ENCODE data around the gene PAN2.
"Not testable (repeated sequence)": the region's sequence is repeated elsewhere in the genome, so short reads cannot be mapped to it uniquely, and the experiment has no call there.

PAN2 gene

DNA sequence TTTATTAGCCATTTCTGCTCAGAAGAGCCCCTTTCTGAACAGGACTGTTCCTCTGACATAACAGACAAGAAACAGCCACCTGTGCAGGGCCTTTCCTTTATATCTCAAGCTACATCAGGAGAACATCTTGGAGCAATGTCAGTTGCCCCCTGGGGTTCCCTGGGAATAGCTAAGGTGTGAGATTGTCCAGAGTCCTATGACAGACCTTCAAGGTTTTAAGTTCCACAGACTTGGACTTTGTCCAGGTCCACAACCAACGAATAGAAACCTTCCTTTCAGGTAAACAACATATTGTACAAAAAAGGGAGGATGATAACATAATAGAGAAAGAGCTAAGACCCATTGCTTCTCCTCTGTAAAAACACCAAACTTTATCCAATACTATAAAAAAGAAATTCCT is 7.8 kb upstream of the PAN2 start:
- DNase-seq (ENCODE audit: low read depth in 2 of 2) = no peak

DNA sequence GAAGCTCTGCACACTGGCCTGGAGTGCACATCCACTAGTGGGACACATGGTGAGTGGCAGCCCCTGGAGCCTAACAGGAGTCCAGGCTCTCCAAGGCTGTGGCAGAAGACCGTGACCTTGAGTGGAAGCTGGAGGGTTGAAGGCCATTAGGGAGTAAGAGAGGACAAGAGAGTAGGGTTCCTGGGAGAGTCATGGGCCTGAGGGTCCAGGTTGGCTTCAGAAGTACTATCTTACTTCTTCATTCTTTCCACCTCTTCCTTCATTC is 5.3 kb upstream of the PAN2 start:
- DNase-seq (ENCODE audit: low read depth in 2 of 2) = no peak

DNA sequence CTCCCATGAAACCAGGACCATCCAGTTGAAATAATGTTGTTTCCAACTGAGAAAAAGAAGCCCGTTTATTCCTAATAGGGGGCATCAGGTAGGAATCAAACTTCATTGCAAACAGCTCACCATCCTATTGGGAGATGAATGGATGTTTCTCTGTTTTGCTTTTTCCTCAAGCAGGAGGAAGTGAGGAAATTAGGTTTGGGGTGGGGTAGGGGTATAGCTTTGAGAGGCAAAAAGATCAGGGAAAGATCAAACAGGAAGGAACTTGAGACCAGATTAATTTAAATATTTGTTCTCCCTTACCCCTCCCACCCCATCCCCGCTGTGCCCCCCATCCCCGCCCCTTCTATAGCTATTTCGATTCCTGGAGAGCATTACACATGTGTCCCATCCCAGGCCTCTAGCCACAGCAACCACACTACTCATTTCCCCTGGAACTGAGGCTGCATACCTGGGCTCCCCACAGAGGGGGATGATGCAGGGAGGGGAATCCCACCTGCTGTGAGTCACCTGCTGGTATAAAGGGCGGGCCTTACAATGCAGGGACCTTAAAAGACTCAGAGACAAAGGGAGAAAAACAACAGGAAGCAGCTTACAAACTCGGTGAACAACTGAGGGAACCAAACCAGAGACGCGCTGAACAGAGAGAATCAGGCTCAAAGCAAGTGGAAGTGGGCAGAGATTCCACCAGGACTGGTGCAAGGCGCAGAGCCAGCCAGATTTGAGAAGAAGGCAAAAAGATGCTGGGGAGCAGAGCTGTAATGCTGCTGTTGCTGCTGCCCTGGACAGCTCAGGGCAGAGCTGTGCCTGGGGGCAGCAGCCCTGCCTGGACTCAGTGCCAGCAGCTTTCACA is 4.7 kb upstream of the PAN2 start, which contains the start of gene IL23A:
TSS of gene IL23A (plus strand) at position 577 of the 850 bp plus-strand sequence. CDS start at position 738, 161 bp downstream.
- peak; percentile 61 to 76 for DNase-seq (ENCODE audit: low read depth in 2 of 2)

DNA sequence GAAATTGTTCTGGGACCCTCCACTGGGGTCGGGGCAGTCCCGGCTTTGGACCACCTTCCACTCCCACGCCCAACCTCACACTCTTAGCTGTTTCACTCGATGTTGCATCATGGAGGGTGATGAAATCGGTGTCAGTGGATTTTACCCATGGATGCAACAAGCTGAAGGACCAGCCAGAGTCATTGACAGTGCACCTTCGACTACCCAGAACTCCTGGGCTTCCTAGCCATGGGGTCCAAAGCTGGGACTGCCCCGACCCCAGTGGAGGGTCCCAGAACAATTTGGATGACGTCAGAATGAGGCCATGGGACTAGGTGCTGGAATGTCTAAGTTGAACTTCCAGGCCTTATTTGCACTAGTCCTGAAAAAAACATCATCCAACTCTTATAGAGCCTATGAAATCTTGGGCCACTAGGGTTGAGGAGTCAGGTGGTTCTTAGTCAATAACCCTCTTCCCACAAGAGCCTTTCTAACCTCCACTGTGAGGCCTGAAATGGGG is 4.0 kb upstream of the PAN2 start:
- DNase-seq (ENCODE audit: low read depth in 2 of 2) = no peak

DNA sequence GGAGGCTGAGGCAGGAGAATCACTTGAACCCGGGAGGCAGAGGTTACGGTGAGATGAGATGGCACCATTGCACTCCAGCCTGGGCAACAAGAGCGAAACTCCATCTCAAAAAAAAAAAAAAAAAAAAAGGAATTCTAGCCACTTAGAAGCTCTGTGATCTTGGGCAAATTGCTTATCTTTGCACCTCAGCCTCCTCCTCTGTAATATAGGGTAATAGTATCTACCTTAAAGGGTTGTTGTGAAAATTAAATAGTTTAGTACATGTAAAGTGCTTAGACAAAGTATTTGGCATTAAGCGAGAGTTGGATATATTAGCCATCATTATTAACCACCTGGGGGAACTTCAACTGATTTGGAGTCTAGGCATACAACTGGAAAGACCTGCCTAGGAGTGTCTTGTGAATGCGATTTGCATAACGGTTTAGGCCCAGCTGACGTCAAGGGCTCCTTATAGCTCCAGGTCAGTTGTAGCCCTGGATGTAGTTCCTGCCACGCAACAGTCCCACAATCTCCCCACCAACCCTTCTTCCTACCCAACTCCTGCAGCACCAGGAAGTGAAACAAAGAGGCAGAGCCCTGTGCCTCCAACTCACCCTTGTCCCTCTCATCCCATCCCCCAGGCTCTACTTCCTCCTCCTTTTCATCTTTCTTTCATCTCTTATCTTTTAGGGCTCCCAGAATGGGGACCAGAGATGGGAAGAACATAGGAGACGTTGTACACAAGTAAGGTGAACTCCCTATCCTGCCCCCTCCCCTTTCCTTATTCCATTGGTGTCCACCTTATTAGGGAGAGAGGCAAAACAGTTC is 2.8 kb upstream of the PAN2 start:
- no peak for DNase-seq (ENCODE audit: low read depth in 2 of 2)

DNA sequence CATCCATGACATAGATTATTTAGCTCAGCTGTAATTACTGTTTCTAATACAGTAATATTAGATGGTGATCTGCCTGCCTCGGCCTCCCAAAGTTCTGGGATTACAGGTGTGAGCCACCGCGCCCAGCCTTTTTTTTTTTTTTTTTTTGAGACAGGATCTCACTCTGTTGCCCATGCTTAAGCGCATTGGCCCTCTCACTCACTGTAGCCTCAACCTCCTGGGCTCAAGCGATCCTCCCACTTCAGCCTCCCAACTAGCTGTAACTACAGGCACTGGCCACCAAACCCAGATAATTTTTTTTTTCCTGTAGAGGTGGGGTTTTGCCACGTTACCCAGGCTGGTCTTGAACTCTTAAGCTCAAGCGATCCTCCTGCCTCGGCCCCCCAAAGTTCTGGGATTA is 1.7 kb upstream of the PAN2 start:
- DNase-seq (ENCODE audit: low read depth in 2 of 2) = not testable (repeated sequence)

DNA sequence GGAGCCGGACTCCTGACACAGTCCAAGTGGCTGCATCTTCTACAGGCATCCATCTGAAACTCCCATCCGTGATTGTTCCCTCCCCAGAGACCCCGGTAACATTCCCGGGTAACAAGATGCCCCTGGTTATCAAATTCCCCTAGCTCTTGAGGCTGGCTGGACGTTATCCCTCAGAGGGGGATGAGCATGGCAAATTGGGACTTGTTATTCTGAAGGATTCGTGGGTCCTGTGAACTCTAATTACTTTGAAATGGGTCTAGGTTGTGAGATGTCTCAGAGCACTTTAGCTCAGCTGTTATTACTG is 642 bp upstream of the PAN2 start:
- DNase-seq (ENCODE audit: low read depth in 2 of 2) = no peak

DNA sequence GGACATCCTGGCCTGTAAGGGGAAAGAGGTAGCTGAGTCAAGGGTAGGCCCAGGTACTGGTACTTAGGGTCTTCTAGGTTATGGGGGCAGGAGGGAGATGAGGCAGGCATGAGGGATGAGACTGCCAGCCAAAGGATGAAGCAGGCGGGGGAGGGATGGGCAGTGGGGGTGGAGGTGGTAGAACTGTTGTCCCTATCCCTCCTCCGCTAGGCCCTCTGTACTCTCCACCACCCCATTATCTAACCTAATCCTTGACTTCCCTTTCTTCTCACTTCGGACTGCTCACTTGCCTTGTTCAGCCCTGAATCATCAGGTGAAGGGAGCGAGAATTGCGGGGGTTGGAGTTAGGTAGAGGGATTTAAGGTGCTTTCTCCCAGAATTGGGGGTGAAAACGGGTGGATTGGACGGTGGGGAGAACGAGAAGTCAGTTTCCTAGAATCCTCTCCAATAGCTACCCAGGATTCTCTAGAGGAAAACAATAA is 562 bp downstream of the PAN2 start:
- DNase-seq (ENCODE audit: low read depth in 2 of 2) = no peak

DNA sequence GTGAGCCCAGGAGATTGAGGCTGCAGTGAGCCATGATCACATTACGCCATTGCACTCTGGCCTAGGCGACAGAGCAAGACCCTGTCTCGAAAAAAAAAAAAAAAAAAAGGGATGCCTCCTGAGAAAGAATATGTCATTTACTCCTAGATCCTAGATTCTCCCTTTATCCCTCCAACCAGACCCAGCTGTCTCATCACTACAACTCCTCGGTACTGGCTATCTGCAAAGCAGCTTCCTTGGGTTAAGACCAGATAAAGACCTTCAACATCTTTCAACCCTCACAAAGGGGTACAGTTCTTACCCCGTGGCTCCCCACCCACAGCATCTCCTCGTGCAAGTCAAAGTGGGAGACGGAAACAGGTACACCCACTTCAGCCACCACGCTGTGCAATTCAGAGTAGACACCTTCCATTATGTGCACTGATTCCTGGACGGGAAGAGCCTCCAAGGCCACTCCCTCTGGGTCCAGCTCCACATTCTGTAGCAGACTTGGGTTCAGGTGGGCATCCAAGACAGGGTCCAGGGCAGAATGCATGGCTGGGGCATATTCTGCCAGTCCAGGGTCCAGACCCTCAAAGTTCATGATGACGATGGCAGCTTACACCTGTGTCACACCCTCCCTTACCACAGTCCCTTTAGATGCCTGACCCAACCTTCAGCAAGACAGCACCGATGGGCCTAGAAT is 1.1 kb downstream of the PAN2 start:
- no peak for DNase-seq (ENCODE audit: low read depth in 2 of 2)

DNA sequence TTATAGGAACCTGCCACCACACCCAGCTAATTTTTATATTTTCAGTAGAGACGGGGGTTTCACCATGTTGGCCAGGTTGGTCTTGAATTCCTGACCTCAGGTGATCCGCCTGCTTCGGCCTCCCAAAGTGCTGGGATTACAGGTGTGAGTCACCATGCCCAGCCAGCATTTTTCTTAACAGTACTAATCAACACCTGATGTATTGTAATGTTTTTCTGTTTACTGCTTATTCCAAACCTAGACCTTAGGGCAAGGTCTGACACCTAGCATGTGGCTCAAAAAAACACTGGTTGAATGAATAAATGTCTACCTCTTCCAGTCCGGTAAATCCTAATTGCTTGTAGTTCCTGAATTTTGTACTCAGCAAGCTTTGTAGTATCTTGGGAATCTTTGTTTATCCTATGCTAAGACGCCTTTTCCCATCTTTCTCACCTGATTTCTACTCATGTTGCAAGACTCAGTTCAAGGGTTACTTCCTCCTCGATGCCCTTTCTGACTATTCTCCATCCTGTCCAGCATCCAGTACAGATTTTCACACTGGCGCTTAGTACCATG is 2.8 kb downstream of the PAN2 start:
- DNase-seq (ENCODE audit: low read depth in 2 of 2) = no peak

DNA sequence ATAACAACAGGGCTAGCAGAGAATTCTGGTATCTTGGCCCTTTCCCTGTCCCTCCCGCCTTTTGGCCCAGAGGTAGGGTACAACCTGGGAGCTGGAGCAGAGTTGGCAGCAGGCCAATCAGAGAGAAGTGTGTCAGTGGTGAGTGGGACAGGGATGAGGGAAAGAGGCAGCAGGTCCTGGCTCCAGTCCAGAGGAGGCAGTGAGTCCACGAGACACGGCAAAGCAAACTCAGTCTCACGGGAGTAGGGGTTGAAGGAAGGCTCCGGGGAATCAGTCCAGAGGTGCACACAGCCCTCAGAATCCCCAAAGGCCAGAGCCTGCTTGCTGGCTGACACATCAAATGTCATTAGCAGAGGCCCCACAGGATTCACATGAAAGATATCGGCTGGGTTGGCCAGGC is 7.3 kb downstream of the PAN2 start:
- no peak for DNase-seq (ENCODE audit: low read depth in 2 of 2)

DNA sequence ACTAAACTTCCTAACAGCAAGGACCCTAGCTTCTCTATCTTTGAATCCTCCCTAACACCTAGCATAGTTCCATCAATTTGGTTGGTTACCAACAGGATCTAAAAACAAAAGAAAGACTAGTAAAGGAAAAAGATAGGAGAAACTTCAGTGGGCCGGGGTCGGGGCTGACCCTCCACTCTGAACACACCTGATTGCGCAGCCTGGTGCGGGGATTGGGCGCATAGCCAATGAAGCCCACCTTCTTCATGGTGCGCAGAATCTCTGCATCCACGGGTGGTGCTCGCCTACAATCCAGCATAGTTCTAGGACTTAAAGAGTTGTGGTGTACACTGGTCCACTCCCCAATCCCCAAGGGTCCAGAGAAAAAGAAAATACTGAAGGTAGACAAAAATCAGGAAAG is 7.7 kb downstream of the PAN2 start:
- DNase-seq (ENCODE audit: low read depth in 2 of 2) = no peak

DNA sequence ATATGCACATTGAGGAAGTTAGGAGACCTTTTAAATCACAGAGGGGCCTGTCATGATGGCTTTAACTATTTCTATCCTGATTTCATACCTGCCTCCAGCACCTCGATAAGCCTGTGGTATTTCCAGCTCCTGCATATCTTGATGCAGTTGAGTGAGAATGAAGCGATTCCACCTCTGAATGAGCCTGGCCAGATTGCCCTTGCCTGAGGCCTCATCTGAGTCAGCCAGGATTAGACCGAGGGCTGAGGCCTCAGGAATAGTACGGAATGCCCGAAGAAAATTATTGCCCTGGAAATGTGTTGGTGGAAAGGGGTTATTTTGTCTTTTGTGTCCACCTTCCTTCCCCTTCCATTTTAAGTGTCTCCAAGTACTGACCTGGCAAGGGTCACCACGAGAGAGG is 9.6 kb downstream of the PAN2 start:
- DNase-seq (ENCODE audit: low read depth in 2 of 2) = no peak

DNA sequence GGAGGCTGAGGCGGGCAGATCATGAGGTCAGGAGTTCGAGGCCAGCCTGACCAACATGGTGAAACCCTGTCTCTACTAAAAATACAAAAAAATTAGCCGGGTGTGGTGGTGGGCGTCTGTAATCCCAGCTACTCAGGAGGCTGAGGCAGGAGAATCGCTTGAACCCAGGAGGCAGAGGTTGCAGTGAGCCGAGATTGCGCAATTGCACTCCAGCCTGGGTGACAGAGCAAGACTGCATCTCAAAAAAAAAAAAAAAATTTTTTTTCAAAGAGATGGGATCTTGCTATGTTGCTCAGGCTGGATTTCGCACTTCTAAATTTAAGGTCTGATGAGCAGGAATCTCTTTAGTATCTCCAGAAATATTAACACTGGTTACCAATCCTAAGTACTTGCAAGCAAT is 12.2 kb downstream of the PAN2 start:
- DNase-seq (ENCODE audit: low read depth in 2 of 2) = not testable (repeated sequence)

DNA sequence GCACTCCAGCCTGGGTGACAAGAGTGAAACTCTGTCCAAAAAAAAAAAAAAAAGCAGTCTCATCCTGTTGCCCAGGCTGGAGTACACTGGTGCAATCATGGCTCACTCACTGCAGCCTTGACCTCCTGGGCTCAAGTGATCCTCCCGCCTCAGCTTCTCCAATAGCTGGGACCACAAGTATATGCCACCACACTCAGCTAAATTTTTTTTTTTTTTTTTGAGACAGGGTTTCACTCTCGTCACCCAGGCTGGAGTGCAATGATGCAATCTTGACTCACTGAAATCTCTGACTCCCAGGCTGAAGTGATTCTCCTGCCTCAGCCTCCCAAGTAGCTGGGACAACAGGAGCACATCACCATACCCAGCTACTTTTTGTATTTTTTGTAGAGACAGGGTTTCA is 12.8 kb downstream of the PAN2 start:
- no peak for DNase-seq (ENCODE audit: low read depth in 2 of 2)

DNA sequence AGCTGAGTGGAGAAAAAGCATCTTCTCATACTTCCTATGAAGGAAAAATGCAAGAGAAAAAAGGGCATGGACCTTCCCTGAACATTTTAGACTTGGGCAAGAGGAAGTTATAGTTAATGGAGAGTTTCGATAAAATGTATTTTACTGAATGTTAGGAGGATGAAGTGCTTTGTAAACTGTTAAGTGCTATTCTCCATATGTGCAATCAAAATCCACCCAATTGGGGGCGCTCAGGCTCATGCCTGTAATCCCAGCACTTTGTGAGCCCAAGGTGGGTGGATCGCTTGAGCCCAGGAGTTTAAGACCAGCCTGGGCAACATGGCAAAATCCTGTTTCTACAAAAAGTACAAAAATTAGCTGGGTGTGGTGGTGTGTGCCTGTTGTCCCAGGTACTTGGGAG is 16.1 kb downstream of the PAN2 start:
- DNase-seq (ENCODE audit: low read depth in 2 of 2) = no peak

DNA sequence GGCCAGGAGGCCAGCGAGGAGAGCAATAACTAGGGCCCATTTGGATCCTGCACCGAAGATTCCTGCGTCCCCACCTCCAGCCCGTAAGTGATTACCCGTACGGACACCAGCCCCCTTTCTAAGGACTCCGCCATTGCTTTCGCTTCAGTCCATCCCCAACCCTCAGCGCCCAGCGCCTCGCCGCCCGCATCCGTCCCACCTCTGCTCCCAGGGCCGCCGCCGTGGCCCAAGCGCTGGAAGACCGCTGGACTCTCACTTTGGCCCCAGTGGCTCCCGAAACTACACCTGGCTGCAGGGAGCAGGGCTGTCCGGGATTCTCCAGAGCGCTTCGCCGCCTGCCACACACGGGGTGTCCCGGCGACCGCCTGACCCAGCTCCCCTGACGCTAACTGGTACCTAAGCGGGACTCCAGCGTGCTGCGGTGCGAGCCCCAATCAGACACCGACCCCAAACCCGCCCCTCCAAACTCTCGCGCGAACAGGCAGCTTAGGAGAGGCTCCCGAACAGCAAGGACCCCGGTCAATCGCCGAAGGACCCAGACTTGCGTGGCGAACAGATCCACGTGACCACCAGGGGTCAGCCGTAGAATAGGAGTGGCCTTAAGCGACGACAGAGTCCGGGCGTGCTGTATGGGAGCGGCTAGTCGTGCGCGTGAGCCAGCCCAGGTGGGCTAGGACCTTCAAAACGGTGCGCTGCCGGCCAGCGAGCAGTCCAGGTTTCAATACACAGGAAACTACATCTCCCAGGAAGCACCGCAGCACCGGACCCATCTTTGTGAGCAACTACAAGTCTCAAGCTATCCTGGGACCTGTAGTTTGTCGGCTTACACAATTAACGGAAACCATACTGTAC is 18.0 kb downstream of the PAN2 start, which contains the start of gene CNPY2:
TSS of gene CNPY2 (minus strand) at position 367 of the 852 bp plus-strand sequence. CDS start 771 bp downstream, outside the sequence.
- DNase-seq (ENCODE audit: low read depth in 2 of 2) = peak; percentile 76

DNA sequence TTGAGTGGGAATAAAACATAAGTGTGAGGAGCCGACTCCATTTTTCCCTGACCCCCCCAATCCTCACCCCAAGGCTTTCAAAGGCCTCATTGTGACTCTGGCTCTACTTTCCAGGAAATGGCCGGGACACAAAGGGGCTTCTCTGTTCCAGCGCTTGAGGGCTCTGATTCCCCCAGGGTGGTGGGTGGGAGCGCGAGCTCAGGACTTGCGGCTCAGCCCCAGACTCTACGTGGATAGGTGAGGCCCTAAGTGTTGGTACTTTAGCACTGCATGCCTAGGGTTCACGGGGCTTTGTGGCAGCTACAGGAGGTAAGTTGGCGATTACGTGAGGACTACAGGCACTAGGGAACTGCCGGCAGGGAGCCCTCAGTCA is 18.6 kb downstream of the PAN2 start:
- DNase-seq (ENCODE audit: low read depth in 2 of 2) = no peak

DNA sequence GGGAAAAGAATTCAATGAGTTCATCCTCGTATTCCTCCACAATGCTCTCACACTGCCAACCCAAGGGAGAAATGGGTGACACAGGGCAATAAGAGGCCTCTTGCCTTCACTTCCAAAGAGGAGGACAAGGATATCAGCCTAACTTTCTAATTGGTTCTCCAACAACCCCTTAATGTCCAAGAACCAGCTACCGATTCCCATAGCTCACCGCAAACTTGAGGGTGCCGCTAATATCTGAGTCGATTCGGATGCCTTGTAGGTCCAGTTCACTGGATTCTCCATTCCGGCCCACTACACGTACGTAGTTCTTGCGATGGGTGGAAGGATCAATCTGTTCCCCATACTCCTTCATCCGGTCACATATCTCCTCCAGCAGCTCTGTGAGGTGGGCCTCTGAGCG is 22.8 kb downstream of the PAN2 start:
- no peak for DNase-seq (ENCODE audit: low read depth in 2 of 2)

DNA sequence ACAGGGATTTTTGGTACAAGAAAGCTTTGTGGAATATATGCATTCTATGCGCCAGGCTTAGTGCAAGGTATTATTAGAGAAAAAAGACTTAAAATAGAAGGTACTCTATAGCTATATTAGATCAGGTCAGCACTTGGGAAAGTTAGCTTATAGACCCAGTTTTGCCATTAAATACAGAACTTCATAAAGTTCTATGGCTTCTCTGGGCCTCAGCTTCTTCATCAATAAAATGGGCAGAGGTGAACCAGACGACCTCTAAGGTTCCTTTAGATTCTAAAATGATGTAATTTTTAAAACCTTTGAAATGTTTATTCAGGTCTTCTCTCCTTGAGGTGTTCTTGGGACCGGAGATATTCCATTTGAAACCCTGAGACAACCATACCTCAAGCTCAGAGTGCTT is 25.1 kb downstream of the PAN2 start:
- no peak for DNase-seq (ENCODE audit: low read depth in 2 of 2)
